Heart right ventricle (tissue), 16 donors: Measurements from ENCODE around the gene IL1R2. TPM values are rescaled to one million over a fixed set of nuclear protein-coding genes. Genes with fewer than 3 reads are reported as not detected.
A peak's percentile ranks its signal among the peaks of the same experiment; 100 is the strongest.

Experiments used
- ATAC-seq, 8 donors: fragments of 200-7000 bp; cut with Tn5 transposase; one replicate each; pipeline ENCODE4 v1.9.1; 2020; ENCODE audit warnings: mild to moderate bottlenecking in 8 of 8, moderate library complexity in 8 of 8, moderate number of reproducible peaks in 1 of 8
- DNase-seq, 2 donors: peaks; one replicate each; pipeline ENCODE4 v3.0.0-alpha.2; 2020
- H3K27ac ChIP-seq, 10 donors: fragments of 200-600 bp; sonication (generic) in 2 of 10; one replicate each; pipeline versions ENCODE4 v1.5.0 to v1.8.0; 2020 to 2022; ENCODE audit warnings: mild to moderate bottlenecking in 3 of 10
- H3K27me3 ChIP-seq, 7 donors: fragments of 200-600 bp; one replicate each; pipeline ENCODE4 v1.8.0; 2021 to 2022; ENCODE audit warnings: mild to moderate bottlenecking in 2 of 7
- H3K36me3 ChIP-seq, 9 donors: fragments of 200-600 bp; sonication (generic) in 1 of 9; one replicate each; pipeline versions ENCODE4 v1.5.0 to v1.8.0; 2020 to 2022; ENCODE audit warnings: mild to moderate bottlenecking in 2 of 9
- H3K4me1 ChIP-seq, 9 donors: fragments of 200-600 bp; sonication (generic) in 1 of 9; one replicate each; pipeline versions ENCODE4 v1.5.0 to v1.8.0; 2020 to 2022; ENCODE audit warnings: mild to moderate bottlenecking in 4 of 9
- H3K4me3 ChIP-seq, 10 donors: fragments of 200-600 bp; sonication (generic) in 2 of 10; one replicate each; pipeline versions ENCODE4 v1.5.0 to v1.8.0; 2020 to 2022; ENCODE audit warnings: mild to moderate bottlenecking in 7 of 10, moderate library complexity in 2 of 10
- H3K9me3 ChIP-seq, 11 donors: fragments of 200-600 bp in 10 of 11; sonication (generic) in 2 of 11; one replicate each; pipeline versions ENCODE4 v1.5.0 to v1.8.0; 2013 to 2022; ENCODE audit warnings: mild to moderate bottlenecking in 2 of 11, control low read depth in 1 of 11, moderate library complexity in 1 of 11
- WGBS, 2 donors: extraction: QIAGEN DNeasy Blood & Tissue Kit; methylation state at CpG; one replicate each; pipeline ENCODE4 v1.1.7; 2013; ENCODE audit warnings: inconsistent platforms in 1 of 2; 5-methylcytosine and 5-hydroxymethylcytosine counted together
- intact Hi-C, 10 donors: fragments of 100-400 bp; cut with DNase I; formaldehyde crosslinking; loops; one replicate each; pipeline versions ENCODE4 v1.11.1 to v1.14.2; 2022
- polyA plus RNA-seq, 2 donors: library from polyadenylated mRNA; stranded (reverse); fragments of 200-250 nt; gene quantifications; one replicate each; pipeline ENCODE4 v1.2.3, GENCODE V29; 2013
- total RNA-seq, 10 donors: library from RNA; stranded (reverse); fragmentation: NEBNext Ultra II Directional in 3 of 10; extraction: Animal tissue kit (Norgen Biotek cat#: 25700) in 3 of 10; gene quantifications; one replicate each; pipeline versions ENCODE4 v1.2.1 to v1.2.4, GENCODE V29; 2021 to 2023
- TF ChIP-seq, protein P1 (sequence below), 9 donors: fragments of 200-600 bp; sonication (generic) in 2 of 9; IDR thresholded peaks; one replicate each; pipeline versions ENCODE4 v1.5.0 to v1.8.0; 2021 to 2022; ENCODE audit warnings: antibody characterized with exemption in 9 of 9, mild to moderate bottlenecking in 5 of 9, moderate library complexity in 1 of 9
- donor health status: Arrhythmogenic right ventricular cardiomyopathy.
- donor health status: ischemic (EF 13 %, LVEDD 7.1; RV severe dilation, severe dysfunction).
- donor health status: healthy with polysubstance abuse.
- donor health status: DM: no; HTN: yes; CAD: no.
- donor health status: DM: no; HTN: no; CAD: no.
- donor health status: ischemic (EF 25% LVEDD 6.9; RV normal size, moderate dysfunction).
- donor health status: ischemic (EF 25% LVEDD 5.7; RV mildly dilated, moderate dysfunction).
- donor health status: healthy.
- donor health status: DM: yes; HTN: yes; CAD: no.
- donor health status: Ischemic cardiomyopathy.
- donor health status: ischemic (EF 35%, LVEDD 5.7; RV mildly dilated, moderate dysfunction).
- donor health status: nonischemic (EF 11% LVEDD 7.7; RV severe dilation, severe dysfunction).
- donor health status: DM: yes; HTN: yes; CAD: no.
- donor health status: PGD.
- donor health status: ischemic (EF 29% LVEDD 5.4; RV normal size, mild dysfunction).
- donor health status: nonischemic (EF 23%, LVEDD 6.1; RV moderate dilation, normal function).

Gene IL1R2
- total and polyA plus RNA-seq, 12 donors, result 0.34 to 9.4 (median 1.5) TPM; not detected in 2

DNA sequence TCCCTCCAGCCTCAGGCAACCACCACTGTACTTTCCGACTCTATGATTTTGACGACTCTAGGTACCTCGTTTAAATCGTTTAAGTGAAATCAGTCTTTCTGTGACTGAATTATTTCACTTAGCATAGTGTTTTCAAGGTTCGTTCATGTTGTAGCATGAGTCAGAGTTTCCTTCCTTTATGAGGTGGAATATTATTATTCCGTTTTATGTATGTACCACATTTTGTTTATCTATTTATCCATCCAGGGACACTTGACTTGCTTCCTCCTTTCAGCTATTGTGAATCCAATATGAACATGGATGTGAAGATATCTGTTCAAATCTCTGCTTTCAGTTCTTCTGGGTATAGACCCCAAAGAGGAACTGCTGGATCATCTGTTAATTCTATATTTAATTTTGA, 19.1 kb downstream of the IL1R2 start:
- Histone ChIP-seq H3K27me3 (no peaks in the 10 kb centered on the region), H3K4me3 (no peak overlapping the region), H3K4me1 (peaks cover 0 to 23% (median 0%) of the 10 kb centered on the region in 9 donors), H3K36me3 (no peaks in the 10 kb centered on the region), H3K27ac (peak overlapping the region in 4 of 10 donors; percentile 29 to 72 (median 37)), H3K9me3 (peaks cover 0 to 5% (median 0%) of the 10 kb centered on the region in 11 donors)
- TF ChIP-seq, protein P1, sequence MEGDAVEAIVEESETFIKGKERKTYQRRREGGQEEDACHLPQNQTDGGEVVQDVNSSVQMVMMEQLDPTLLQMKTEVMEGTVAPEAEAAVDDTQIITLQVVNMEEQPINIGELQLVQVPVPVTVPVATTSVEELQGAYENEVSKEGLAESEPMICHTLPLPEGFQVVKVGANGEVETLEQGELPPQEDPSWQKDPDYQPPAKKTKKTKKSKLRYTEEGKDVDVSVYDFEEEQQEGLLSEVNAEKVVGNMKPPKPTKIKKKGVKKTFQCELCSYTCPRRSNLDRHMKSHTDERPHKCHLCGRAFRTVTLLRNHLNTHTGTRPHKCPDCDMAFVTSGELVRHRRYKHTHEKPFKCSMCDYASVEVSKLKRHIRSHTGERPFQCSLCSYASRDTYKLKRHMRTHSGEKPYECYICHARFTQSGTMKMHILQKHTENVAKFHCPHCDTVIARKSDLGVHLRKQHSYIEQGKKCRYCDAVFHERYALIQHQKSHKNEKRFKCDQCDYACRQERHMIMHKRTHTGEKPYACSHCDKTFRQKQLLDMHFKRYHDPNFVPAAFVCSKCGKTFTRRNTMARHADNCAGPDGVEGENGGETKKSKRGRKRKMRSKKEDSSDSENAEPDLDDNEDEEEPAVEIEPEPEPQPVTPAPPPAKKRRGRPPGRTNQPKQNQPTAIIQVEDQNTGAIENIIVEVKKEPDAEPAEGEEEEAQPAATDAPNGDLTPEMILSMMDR (IDR thresholded peaks at IDR 0.05), result no peak
- no peak for DNase-seq
- ATAC-seq, result peak in 6 of 8 donors; percentile 21 to 58 (median 44)
- WGBS, 2 donors, result 76 to 81% methylated on average over 6 of the region's 6 CpGs
- intact Hi-C loops, result loop anchor here in 4 of 10 donors (5.0 to 10.0 kb wide), 6 partner anchors 334 to 436 kb away; partner anchors contain the start of gene IL18R1 (in 1 of the 4)

DNA sequence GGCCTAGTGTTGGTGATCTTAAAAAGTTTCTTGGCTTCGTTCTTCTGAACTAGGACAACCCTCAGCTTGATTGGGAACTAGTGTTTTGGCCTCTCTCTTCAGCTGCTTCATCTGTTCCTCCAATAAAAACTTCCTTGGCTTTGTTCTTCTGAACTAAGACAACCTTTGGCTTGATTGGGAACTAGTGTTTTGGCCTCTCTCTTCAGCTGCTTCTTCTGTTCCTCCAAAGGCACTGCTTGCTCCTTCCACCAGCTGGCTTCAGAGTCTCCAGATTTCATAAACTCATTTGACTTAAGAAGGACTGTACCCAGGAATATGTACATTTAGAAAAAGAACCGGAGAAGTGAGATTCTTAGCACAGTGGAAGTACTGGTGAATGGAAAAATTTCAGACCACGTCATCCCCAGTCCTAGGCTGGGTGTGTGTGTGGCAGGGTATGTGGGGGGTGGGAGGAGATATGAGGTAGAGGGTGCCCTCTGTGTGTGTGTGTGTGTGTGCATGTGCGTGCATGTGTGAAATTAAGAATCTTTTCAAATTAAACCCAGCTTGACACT, 20.4 kb downstream of the IL1R2 start:
- TF ChIP-seq, protein P1 (IDR thresholded peaks at IDR 0.05), result no peak
- Histone ChIP-seq H3K4me1 (peaks cover 0 to 14% (median 0%) of the 10 kb centered on the region in 9 donors), H3K27ac (peak overlapping the region in 2 of 10 donors; percentile 28 to 51), H3K4me3 (no peak overlapping the region), H3K36me3 (no peaks in the 10 kb centered on the region), H3K9me3 (peaks cover 0 to 5% (median 0%) of the 10 kb centered on the region in 11 donors), H3K27me3 (no peaks in the 10 kb centered on the region)
- WGBS, 2 donors, result 68 to 89% methylated on average over 4 of the region's 4 CpGs
- no peak for DNase-seq
- intact Hi-C loops, result loop anchor here in 4 of 10 donors (5.0 to 10.0 kb wide), 6 partner anchors 333 to 435 kb away; partner anchors contain the start of gene IL18R1 (in 1 of the 4)
- peak in 4 of 8 donors; percentile 34 to 69 (median 50) for ATAC-seq

- Histone ChIP-seq H3K27me3 (no peaks in the 10 kb centered on the region), H3K4me1 (peaks cover 0 to 14% (median 0%) of the 10 kb centered on the region in 9 donors), H3K36me3 (peaks cover 0 to 3% (median 0%) of the 10 kb centered on the region in 9 donors), H3K9me3 (peaks cover 0 to 5% (median 0%) of the 10 kb centered on the region in 11 donors), H3K27ac (no peak overlapping the region), H3K4me3 (no peak overlapping the region)
- DNase-seq (no peak), ATAC-seq (no peak)
- 93 to 94% methylated on average over 5 of the region's 5 CpGs for WGBS, 2 donors
- intact Hi-C loops, result loop anchor here in 4 of 10 donors (5.0 to 10.0 kb wide), 6 partner anchors 331 to 434 kb away; partner anchors contain the start of gene IL18R1 (in 1 of the 4)
- TF ChIP-seq, protein P1 (IDR thresholded peaks at IDR 0.05), result no peak
Observed at GRCh38 chr2:102013206-102014040, 21.7 kb downstream of the IL1R2 start.

DNA sequence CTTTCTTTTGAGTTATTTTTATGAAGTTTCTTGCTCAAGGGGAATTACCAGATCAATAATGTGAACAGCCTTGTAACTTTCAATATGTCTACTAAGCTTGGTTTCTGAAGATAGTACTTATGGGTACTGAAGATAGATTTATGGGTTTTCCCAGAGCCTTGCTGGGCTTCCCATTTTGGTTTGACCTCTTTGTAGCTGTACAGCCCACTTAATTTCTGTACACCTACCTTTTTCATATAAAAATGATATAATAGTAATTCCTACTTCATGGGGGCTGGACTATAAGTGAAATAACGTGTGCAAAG, 22.2 kb downstream of the IL1R2 start:
- 93 to 98% methylated on average over 1 of the region's 1 CpG for WGBS, 2 donors
- DNase-seq (no peak), ATAC-seq (no peak)
- Histone ChIP-seq H3K9me3 (peaks cover 0 to 5% (median 0%) of the 10 kb centered on the region in 11 donors), H3K4me1 (peaks cover 0 to 14% (median 0%) of the 10 kb centered on the region in 9 donors), H3K4me3 (no peak overlapping the region), H3K27me3 (no peaks in the 10 kb centered on the region), H3K36me3 (peaks cover 0 to 3% (median 0%) of the 10 kb centered on the region in 9 donors), H3K27ac (no peak overlapping the region)
- intact Hi-C loops, result loop anchor here in 4 of 10 donors (5.0 to 10.0 kb wide), 6 partner anchors 331 to 433 kb away; partner anchors contain the start of gene IL18R1 (in 1 of the 4)
- TF ChIP-seq, protein P1 (IDR thresholded peaks at IDR 0.05), result no peak
